G401 (cell line): Measurements from ENCODE around the gene RCOR2. TPM values are rescaled to one million over a fixed set of nuclear protein-coding genes. Genes with fewer than 3 reads are reported as not detected.
A peak's percentile ranks its signal among the peaks of the same experiment; 100 is the strongest.
"Not testable (repeated sequence)": the region's sequence is repeated elsewhere in the genome, so short reads cannot be mapped to it uniquely, and the experiment has no call there.

Experiments used
- DNase-seq: peaks from one replicate; pipeline ENCODE4 v3.0.0-alpha.2; 2015; ENCODE audit warnings: low spot score
- in situ Hi-C: cut with HindIII; loops from 2 replicates; pipeline ENCODE4 v1.10.0; 2016; ENCODE audit warnings: low sequenced_read_pairs, mixed read lengths
- total RNA-seq: library from RNA; depleted of rRNA; stranded (reverse); fragments of >200 nt; shearing (Covaris generic); gene quantifications from 2 replicates; pipeline ENCODE4 v1.2.3, GENCODE V29; 2014; rRNA removed

The RCOR2 gene
- 53.3 and 54.9 TPM in 2 replicates for total RNA-seq

GRCh38 chr11:63916837-63917691, at the start of gene RCOR2:
RCOR2 (minus strand) TSS chr11:63917164; CDS start chr11:63916456, 708 bp downstream.
- in situ Hi-C loops, result no loop called here

GRCh38 chr11:63966444-63966843, 49.5 kb upstream of the RCOR2 start:
- in situ Hi-C loops, result no loop called here
- no peak for DNase-seq

More at GRCh38 chr11:63916837-63917691, at the start of gene RCOR2:
- DNase-seq, result peak; percentile 66

- in situ Hi-C loops, DNase-seq: not testable (repeated sequence)
Observed at GRCh38 chr11:63963895-63964294, 46.9 kb upstream of the RCOR2 start.

GRCh38 chr11:63961608-63962412, 44.8 kb upstream of the RCOR2 start:
- no peak for DNase-seq
- in situ Hi-C loops, result no loop called here

- DNase-seq, result no peak
- in situ Hi-C loops, result no loop called here
Observed at GRCh38 chr11:63958008-63958407, 41.0 kb upstream of the RCOR2 start.

- DNase-seq, result no peak
- in situ Hi-C loops, result no loop called here
Observed at GRCh38 chr11:63952570-63952969, 35.6 kb upstream of the RCOR2 start.

- DNase-seq, result no peak
- in situ Hi-C loops, result no loop called here
Observed at GRCh38 chr11:63951779-63952536, 35.0 kb upstream of the RCOR2 start.

- in situ Hi-C loops, result no loop called here
Observed at GRCh38 chr11:63945477-63946163, 28.7 kb upstream of the RCOR2 start.

GRCh38 chr11:63944987-63945386, 28.0 kb upstream of the RCOR2 start:
- in situ Hi-C loops, result no loop called here
- DNase-seq, result peak; percentile 61

More at GRCh38 chr11:63945477-63946163, 28.7 kb upstream of the RCOR2 start:
- peak; percentile 88 for DNase-seq

- DNase-seq, result no peak
- in situ Hi-C loops, result no loop called here
Observed at GRCh38 chr11:63942803-63943202, 25.8 kb upstream of the RCOR2 start.

GRCh38 chr11:63941901-63942300, 24.9 kb upstream of the RCOR2 start:
- in situ Hi-C loops, result no loop called here

GRCh38 chr11:63940786-63941185, 23.8 kb upstream of the RCOR2 start:
- in situ Hi-C loops, result no loop called here
- DNase-seq, result no peak

More at GRCh38 chr11:63941901-63942300, 24.9 kb upstream of the RCOR2 start:
- DNase-seq, result no peak

- in situ Hi-C loops, result no loop called here
- DNase-seq, result peak; percentile 30
Observed at GRCh38 chr11:63939397-63939891, 22.5 kb upstream of the RCOR2 start.

GRCh38 chr11:63938479-63939396, 21.8 kb upstream of the RCOR2 start, which contains the start of gene NAA40:
NAA40 (plus strand) TSS chr11:63939002; CDS start chr11:63939097, 95 bp downstream.
- in situ Hi-C loops, result no loop called here
- peak; percentile 94 for DNase-seq

GRCh38 chr11:63937713-63938478, 20.9 kb upstream of the RCOR2 start:
- in situ Hi-C loops, result no loop called here
- no peak for DNase-seq

- DNase-seq, result no peak
- in situ Hi-C loops, result no loop called here
Observed at GRCh38 chr11:63933459-63933858, 16.5 kb upstream of the RCOR2 start.

GRCh38 chr11:63931876-63932275, 14.9 kb upstream of the RCOR2 start:
- DNase-seq, result peak; percentile 63
- in situ Hi-C loops, result no loop called here
